ENCODE data around the gene ROBO2.

The ROBO2 gene

GRCh38 chr3:77236118-77236517, 196.2 kb downstream of the ROBO2 start:
- no peaks in the 10 kb centered on the region for H3K36me3 ChIP-seq (replicated peaks)
- no peak for DNase-seq
- no peak overlapping the region for H3K27ac ChIP-seq
- TF ChIP-seq, protein P1, sequence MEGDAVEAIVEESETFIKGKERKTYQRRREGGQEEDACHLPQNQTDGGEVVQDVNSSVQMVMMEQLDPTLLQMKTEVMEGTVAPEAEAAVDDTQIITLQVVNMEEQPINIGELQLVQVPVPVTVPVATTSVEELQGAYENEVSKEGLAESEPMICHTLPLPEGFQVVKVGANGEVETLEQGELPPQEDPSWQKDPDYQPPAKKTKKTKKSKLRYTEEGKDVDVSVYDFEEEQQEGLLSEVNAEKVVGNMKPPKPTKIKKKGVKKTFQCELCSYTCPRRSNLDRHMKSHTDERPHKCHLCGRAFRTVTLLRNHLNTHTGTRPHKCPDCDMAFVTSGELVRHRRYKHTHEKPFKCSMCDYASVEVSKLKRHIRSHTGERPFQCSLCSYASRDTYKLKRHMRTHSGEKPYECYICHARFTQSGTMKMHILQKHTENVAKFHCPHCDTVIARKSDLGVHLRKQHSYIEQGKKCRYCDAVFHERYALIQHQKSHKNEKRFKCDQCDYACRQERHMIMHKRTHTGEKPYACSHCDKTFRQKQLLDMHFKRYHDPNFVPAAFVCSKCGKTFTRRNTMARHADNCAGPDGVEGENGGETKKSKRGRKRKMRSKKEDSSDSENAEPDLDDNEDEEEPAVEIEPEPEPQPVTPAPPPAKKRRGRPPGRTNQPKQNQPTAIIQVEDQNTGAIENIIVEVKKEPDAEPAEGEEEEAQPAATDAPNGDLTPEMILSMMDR (IDR thresholded peaks at IDR 0.05; ENCODE audit: low read depth, low read length, missing control alignments) = no peak
- no peak overlapping the region for H3K4me3 ChIP-seq (ENCODE audit: low read depth, low read length)
- H3K27me3 ChIP-seq (replicated peaks) = no peaks in the 10 kb centered on the region
- in situ Hi-C loops (cut with HindIII; ENCODE audit: low pct_ligation_motif_present, low sequenced_read_pairs) = no loop called here

DNA sequence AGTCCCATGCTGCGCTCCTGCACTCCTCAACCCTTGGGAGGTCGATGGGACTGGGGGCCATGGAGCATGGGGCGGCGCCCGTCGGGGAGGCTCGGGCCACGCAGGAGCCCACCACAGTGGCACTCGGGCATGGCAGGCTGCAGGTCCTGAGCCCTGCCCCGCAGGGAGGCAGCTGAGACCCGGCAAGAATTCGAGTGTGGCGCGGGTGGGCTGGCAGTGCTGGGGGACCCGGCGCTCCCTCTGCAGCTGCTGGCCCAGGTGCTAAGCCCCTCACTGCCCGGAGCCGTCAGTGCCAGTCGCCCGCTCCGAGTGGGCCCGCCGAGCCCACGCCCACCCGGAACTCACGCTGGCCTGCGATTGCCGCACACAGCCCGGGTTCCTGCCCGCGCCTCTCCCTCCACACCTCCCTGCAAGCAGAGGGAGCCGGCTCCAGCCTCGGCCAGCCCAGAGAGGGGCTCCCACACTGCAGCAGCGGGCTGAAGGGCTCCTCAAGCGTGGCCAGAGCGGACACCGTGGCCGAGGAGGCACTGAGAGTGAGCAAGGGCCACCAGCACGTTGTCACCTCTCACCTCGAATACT, 200.3 kb downstream of the ROBO2 start:
- TF ChIP-seq, protein P1 (IDR thresholded peaks at IDR 0.05; ENCODE audit: low read depth, low read length, missing control alignments) = no peak
- H3K27me3 ChIP-seq (replicated peaks) = no peaks in the 10 kb centered on the region
- in situ Hi-C loops (cut with HindIII; ENCODE audit: low pct_ligation_motif_present, low sequenced_read_pairs) = no loop called here
- no peak overlapping the region for H3K4me3 ChIP-seq (ENCODE audit: low read depth, low read length)
- DNase-seq = no peak
- no peaks in the 10 kb centered on the region for H3K36me3 ChIP-seq (replicated peaks)
- H3K27ac ChIP-seq = no peak overlapping the region

GRCh38 chr3:77242371-77242770, 202.5 kb downstream of the ROBO2 start:
- in situ Hi-C loops (cut with HindIII; ENCODE audit: low pct_ligation_motif_present, low sequenced_read_pairs) = no loop called here
- Histone ChIP-seq H3K4me3 (ENCODE audit: low read depth, low read length) (no peak overlapping the region), H3K27ac (no peak overlapping the region), H3K27me3 (replicated peaks) (no peaks in the 10 kb centered on the region), H3K36me3 (replicated peaks) (no peaks in the 10 kb centered on the region)
- DNase-seq = no peak
- TF ChIP-seq, protein P1 (IDR thresholded peaks at IDR 0.05; ENCODE audit: low read depth, low read length, missing control alignments) = no peak

DNA sequence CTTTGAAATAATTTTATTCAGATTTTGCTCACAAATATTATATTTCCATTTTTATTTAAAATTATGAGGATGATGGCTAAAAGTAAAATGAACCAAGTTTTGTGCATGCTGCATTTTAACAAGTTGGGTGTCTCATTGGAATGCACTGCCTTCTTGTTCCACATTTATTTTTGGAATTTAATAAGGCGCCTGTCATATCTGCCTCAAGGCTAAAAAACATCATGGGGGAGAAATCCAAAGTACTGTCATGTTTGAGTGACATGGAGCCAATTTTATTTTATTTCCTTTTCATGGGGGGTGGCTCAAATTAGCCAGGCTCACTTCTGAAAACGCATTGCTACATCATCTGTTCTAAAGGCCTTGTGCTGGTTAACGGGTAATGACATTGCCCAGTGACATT, 205.1 kb downstream of the ROBO2 start:
- in situ Hi-C loops (cut with HindIII; ENCODE audit: low pct_ligation_motif_present, low sequenced_read_pairs) = no loop called here

GRCh38 chr3:77247061-77247460, 207.2 kb downstream of the ROBO2 start:
- peak; percentile 24 for DNase-seq
- Histone ChIP-seq H3K27ac (no peak overlapping the region), H3K36me3 (replicated peaks) (no peaks in the 10 kb centered on the region), H3K27me3 (replicated peaks) (no peaks in the 10 kb centered on the region), H3K4me3 (ENCODE audit: low read depth, low read length) (no peak overlapping the region)
- TF ChIP-seq, protein P1 (IDR thresholded peaks at IDR 0.05; ENCODE audit: low read depth, low read length, missing control alignments) = no peak
- in situ Hi-C loops (cut with HindIII; ENCODE audit: low pct_ligation_motif_present, low sequenced_read_pairs) = no loop called here

More for the DNA sequence above, 205.1 kb downstream of the ROBO2 start:
- no peak for DNase-seq
- H3K4me3 ChIP-seq (ENCODE audit: low read depth, low read length) = no peak overlapping the region
- no peaks in the 10 kb centered on the region for H3K27me3 ChIP-seq (replicated peaks)
- no peaks in the 10 kb centered on the region for H3K36me3 ChIP-seq (replicated peaks)
- no peak overlapping the region for H3K27ac ChIP-seq
- TF ChIP-seq, protein P1 (IDR thresholded peaks at IDR 0.05; ENCODE audit: low read depth, low read length, missing control alignments) = no peak

- DNase-seq = no peak
- TF ChIP-seq, protein P1 (IDR thresholded peaks at IDR 0.05; ENCODE audit: low read depth, low read length, missing control alignments) = no peak
- H3K4me3 ChIP-seq (ENCODE audit: low read depth, low read length) = no peak overlapping the region
- H3K27ac ChIP-seq = no peak overlapping the region
- no peaks in the 10 kb centered on the region for H3K27me3 ChIP-seq (replicated peaks)
- in situ Hi-C loops (cut with HindIII; ENCODE audit: low pct_ligation_motif_present, low sequenced_read_pairs) = no loop called here
- no peaks in the 10 kb centered on the region for H3K36me3 ChIP-seq (replicated peaks)
These were observed 207.9 kb downstream of the ROBO2 start for GRCh38 chr3:77247817-77248216.
